Inflammatory macrophage treated with lipopolysaccharide for 4 hours (primary cell): ENCODE measurements around the gene PDCD4.

Experiments used
- DNase-seq: peaks from one replicate; pipeline ENCODE4 v3.0.0-alpha.2; 2020

Gene PDCD4

GRCh38 chr10:110927461-110927860 is 55.7 kb downstream of the PDCD4 start:
- no peak for DNase-seq

- no peak for DNase-seq
Measured at GRCh38 chr10:110931769-110932381, 60.1 kb downstream of the PDCD4 start.

- DNase-seq, result no peak
Measured at GRCh38 chr10:110932505-110933180, 60.9 kb downstream of the PDCD4 start.

GRCh38 chr10:110936757-110937156 is 65.0 kb downstream of the PDCD4 start:
- no peak for DNase-seq

- no peak for DNase-seq
Measured at GRCh38 chr10:110939419-110939818, 67.7 kb downstream of the PDCD4 start.

GRCh38 chr10:110944792-110945396 is 73.2 kb downstream of the PDCD4 start:
- no peak for DNase-seq

GRCh38 chr10:110946496-110946895 is 74.8 kb downstream of the PDCD4 start:
- DNase-seq, result no peak

GRCh38 chr10:110947061-110947595 is 75.4 kb downstream of the PDCD4 start:
- DNase-seq, result no peak
